Fibroblast of pulmonary artery (primary cell): Measurements from ENCODE around the gene MYL5.
"Not testable (repeated sequence)": the region's sequence is repeated elsewhere in the genome, so short reads cannot be mapped to it uniquely, and the experiment has no call there.

Source experiments
- DNase-seq: peaks from one replicate; pipeline ENCODE4 v3.0.0-alpha.2; 2010; ENCODE audit warnings: low read depth
- H3K4me3 ChIP-seq: replicated peaks from 2 replicates; pipeline ENCODE4 v1.5.1; 2011; ENCODE audit warnings: low read depth, mild to moderate bottlenecking, control low read depth, low read length, moderate library complexity
- TF ChIP-seq, protein P1 (sequence below): IDR thresholded peaks from 2 replicates; pipeline ENCODE4 v1.5.1; 2011; ENCODE audit warnings: mild to moderate bottlenecking, control low read depth, low read length, inconsistent platforms; ENCODE audit errors: missing control alignments

The MYL5 gene

DNA sequence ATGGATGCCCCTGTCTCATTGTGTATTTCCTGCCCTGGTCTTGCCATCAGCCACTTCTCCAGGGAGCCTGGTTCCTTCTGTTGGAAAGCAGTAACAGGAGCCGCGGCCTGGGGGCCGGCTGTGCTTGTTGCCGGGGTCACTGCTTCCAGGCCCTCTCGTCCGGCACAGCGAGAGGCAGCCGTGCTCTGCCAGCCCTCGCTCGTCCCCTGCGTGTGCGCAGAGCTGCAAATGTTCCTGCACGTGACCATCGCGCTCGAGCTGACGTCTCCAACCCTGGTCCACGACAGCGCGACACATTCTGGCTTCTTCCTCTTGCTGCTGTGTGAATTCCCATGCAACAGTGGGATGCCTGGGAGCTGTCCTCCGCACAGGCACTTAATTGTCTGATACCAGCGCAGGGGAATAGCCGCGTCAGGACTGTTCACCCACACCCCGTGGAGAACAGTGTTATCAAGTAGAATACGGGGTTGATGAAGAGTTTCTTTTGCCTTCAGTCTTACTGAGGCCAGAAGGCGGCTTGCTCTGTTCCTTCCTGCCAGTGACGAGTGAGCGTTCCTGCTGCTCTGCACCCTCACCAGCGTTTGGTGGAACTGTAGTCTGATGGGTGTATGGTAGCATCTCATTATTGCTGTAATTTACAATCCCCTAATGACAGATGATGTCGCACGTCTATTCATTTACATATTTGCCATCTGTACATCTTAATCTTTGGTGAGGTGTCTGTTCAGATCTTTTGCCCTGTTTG, 36.6 kb upstream of the MYL5 start:
- H3K4me3 ChIP-seq, result no peak overlapping the region
- DNase-seq, result no peak
- TF ChIP-seq, protein P1, sequence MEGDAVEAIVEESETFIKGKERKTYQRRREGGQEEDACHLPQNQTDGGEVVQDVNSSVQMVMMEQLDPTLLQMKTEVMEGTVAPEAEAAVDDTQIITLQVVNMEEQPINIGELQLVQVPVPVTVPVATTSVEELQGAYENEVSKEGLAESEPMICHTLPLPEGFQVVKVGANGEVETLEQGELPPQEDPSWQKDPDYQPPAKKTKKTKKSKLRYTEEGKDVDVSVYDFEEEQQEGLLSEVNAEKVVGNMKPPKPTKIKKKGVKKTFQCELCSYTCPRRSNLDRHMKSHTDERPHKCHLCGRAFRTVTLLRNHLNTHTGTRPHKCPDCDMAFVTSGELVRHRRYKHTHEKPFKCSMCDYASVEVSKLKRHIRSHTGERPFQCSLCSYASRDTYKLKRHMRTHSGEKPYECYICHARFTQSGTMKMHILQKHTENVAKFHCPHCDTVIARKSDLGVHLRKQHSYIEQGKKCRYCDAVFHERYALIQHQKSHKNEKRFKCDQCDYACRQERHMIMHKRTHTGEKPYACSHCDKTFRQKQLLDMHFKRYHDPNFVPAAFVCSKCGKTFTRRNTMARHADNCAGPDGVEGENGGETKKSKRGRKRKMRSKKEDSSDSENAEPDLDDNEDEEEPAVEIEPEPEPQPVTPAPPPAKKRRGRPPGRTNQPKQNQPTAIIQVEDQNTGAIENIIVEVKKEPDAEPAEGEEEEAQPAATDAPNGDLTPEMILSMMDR, result no peak

DNA sequence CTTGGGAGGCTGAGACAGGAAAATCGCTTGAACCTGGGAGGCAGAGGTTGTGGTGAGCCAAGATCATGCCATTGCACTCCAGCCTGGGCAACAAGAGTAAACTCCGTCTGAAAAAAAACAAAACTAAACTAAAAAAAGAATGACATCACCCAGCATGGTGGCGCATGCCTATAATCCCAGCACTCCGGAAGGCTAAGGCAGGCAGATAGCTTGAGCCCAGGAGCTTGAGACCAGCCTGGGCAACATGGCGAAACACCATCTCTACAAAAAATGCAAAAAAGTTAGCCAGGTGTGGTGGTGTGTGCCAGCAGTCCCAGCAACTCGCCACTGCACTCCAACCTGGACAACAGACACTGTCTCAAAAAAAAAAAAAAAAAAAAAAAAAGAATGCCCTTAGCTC, 32.0 kb upstream of the MYL5 start:
- H3K4me3 ChIP-seq, DNase-seq: not testable (repeated sequence)

DNA sequence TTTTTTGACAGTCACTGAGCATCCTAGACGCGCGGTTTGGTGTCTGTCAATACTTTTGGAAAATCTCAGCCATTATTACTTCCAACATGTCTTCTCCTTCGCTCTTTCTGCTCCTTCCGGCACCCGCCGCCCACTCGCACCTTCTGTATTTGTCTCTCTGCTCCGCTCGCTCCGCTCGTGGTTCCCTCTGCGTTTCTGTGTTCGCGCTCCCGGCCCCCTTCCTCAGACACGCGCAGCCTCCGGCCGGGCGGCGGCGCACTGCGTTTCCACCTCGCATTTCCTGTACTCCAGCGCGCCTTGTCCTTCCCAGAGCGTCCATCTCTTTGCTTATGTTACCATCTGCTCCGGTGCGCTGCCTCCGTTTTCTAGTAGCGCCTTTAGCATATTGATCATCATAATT, 27.9 kb upstream of the MYL5 start:
- TF ChIP-seq, protein P1, result no peak
- H3K4me3 ChIP-seq, result no peak overlapping the region
- DNase-seq, result no peak

DNA sequence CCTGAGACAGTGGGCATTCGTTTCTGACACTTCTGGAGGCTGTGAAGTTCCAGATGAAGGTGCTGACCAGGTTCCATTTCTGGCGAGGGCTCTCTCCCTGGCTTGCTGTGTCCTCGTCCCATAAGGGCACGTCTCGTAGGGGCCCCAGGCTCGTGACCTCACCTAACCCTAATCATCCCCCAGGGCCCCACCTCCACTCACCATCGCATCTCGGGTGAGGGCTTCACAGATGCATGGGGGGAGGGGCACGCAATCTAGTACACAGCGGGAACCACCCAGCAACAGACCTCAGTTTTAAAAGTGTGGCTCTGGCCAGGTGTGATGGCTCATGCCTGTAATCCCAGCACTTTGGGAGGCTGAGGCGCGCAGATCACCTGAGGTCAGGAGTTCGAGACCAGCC, 26.9 kb upstream of the MYL5 start:
- H3K4me3 ChIP-seq, result no peak overlapping the region
- TF ChIP-seq, protein P1, result no peak
- DNase-seq, result no peak

DNA sequence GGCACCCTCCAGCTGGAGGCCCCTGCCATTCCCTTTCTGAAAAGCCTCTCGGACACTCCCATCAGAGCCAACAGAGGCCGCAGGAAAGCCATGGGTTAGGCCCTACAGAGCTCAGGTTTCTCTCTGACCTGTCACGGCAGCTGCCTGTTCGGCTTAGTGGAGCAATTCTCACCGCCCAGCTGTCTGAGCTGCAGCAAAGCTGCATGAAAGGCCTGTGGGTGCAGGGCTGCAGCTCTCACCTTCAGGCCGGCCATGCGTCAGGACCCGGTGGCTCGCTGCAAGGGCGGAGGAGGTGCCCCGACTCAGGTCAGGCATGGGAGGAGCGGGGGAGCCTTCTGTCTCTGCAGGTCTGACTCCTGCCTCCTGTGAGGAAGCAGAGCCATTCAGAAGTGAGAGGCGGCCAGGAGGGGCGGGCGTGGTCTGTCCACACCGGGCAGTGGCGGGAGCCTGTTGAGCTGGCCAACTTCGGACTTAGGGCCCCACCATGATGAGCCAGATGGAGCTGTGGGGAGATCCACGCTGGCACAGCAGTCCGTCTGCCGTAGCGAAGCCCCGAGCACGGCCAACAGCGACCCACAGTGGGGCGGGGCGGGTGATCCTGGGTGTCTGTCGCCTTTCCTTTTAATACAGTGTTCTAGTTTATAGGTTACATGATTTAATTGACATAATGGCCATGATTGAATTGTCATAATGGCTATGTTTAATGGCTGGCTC, 25.6 kb upstream of the MYL5 start:
- no peak overlapping the region for H3K4me3 ChIP-seq
- TF ChIP-seq, protein P1, result no peak
- DNase-seq, result no peak

DNA sequence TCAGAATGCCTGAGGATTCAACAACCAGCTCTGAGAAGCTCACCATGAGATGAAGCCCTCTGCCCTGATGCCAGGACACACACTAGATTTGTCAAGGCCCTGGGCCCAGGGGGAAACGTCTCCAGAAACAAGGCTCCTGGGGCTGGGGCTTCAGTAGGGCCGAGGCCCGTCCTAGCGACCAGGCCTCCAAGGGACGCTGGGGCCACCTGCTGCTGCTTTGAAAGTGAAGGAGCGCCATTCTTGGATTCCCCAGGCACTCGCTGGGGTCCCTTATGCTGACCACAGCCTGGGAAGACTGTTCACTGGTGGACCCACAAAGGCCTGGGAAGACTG, 25.1 kb upstream of the MYL5 start:
- H3K4me3 ChIP-seq, result no peak overlapping the region
- TF ChIP-seq, protein P1, result no peak
- DNase-seq, result no peak

DNA sequence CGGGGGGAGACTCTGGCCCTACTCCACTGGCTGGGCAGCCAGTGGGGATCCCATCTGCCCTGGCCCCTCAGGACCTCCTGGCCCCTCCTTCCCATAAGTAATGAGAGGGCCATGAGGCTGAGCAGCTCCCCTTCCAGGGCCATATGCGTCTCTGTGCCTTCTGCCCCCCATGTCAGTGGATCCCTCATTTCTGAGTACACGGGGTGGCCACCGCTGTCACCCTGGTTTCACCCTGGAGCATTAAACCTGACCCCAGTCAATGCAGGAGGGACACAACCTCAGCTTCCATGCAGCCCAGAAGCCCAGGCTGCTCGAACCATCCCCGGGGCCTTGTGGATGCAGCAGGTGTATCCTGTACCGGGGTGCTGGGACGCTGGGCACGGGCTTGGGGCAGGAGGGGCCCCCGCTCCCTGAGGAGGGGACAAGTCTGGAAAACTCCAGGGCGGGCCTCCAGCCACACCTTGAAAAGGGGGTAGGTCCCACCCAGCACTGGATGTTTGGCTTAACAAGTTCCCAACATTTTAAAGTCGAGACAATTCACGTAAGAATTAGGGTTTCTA, 24.5 kb upstream of the MYL5 start:
- no peak overlapping the region for H3K4me3 ChIP-seq
- DNase-seq, result no peak
- TF ChIP-seq, protein P1, result no peak
